ENCODE measurements around the gene FGFR2. TPM values are rescaled to one million over a fixed set of nuclear protein-coding genes. Genes with fewer than 3 reads are reported as not detected.

Gene FGFR2
- total and polyA plus RNA-seq, 12 donors: 19.5 to 79.2 (median 39.3) TPM

DNA sequence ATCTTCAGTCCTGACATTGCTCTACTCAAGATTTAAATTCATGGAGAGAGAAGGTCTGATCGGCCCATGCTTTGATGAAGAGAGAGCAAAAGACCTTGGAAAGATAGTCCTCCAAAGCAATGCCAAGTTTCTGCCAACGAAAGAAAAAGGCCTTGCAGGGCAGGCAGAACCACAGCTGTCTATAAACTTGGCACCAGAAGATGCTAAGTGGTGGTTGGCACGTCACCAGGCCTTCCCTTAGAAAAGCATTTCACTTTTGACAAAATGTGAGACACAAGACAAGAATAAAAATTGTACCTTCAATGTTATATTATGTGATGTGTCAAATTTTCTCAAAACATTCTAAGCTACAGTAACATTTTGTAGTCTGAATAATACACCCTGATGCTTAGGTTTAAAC is 42.0 kb upstream of the FGFR2 start:
- no peak overlapping the region for H3K27ac ChIP-seq
- WGBS, 4 donors: 35 to 49% (median 42%) methylated on average over 3 of the region's 3 CpGs
- no peak overlapping the region for H3K4me3 ChIP-seq
- peak in 5 of 7 donors; percentile 17 to 55 (median 42) for DNase-seq
- H3K36me3 ChIP-seq (replicated peaks in 1 of 2): no peaks in the 10 kb centered on the region
- no peaks in the 10 kb centered on the region for H3K9me3 ChIP-seq (replicated peaks in 1 of 3)
- no peak for TF ChIP-seq POLR2A (IDR thresholded peaks at IDR 0.05)
- TF ChIP-seq, protein P1, sequence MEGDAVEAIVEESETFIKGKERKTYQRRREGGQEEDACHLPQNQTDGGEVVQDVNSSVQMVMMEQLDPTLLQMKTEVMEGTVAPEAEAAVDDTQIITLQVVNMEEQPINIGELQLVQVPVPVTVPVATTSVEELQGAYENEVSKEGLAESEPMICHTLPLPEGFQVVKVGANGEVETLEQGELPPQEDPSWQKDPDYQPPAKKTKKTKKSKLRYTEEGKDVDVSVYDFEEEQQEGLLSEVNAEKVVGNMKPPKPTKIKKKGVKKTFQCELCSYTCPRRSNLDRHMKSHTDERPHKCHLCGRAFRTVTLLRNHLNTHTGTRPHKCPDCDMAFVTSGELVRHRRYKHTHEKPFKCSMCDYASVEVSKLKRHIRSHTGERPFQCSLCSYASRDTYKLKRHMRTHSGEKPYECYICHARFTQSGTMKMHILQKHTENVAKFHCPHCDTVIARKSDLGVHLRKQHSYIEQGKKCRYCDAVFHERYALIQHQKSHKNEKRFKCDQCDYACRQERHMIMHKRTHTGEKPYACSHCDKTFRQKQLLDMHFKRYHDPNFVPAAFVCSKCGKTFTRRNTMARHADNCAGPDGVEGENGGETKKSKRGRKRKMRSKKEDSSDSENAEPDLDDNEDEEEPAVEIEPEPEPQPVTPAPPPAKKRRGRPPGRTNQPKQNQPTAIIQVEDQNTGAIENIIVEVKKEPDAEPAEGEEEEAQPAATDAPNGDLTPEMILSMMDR (IDR thresholded peaks at IDR 0.05): no peak
- intact Hi-C loops (cut with DNase I): no loop called here
- H3K27me3 ChIP-seq: no peaks in the 10 kb centered on the region
- H3K4me1 ChIP-seq (replicated peaks in 1 of 2): no peaks in the 10 kb centered on the region

DNA sequence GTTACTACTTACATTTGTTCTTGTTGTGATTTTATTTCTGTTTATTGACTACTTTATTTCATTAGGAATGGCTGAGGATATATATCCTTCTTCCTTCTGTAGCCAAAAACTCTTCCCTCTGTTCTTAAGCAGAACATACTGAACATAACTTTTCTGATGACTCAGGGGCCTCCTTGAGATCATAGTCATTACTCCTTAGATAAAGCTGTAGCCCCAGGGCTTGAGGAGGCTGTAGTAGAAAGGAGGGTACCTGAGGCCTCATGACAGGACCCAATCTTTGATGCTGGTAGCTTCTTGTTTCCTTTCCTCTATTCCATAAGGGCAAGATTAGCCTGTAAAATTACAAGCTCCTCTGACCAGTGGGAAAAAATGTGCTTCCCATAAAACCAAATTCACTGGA is 41.2 kb upstream of the FGFR2 start:
- no peaks in the 10 kb centered on the region for H3K9me3 ChIP-seq (replicated peaks in 1 of 3)
- H3K36me3 ChIP-seq (replicated peaks in 1 of 2): no peaks in the 10 kb centered on the region
- no peak for DNase-seq
- H3K4me1 ChIP-seq (replicated peaks in 1 of 2): no peaks in the 10 kb centered on the region
- no peak for TF ChIP-seq POLR2A (IDR thresholded peaks at IDR 0.05)
- TF ChIP-seq, protein P1 (IDR thresholded peaks at IDR 0.05): no peak
- H3K27ac ChIP-seq: no peak overlapping the region
- intact Hi-C loops (cut with DNase I): no loop called here
- H3K4me3 ChIP-seq: no peak overlapping the region
- H3K27me3 ChIP-seq: no peaks in the 10 kb centered on the region

DNA sequence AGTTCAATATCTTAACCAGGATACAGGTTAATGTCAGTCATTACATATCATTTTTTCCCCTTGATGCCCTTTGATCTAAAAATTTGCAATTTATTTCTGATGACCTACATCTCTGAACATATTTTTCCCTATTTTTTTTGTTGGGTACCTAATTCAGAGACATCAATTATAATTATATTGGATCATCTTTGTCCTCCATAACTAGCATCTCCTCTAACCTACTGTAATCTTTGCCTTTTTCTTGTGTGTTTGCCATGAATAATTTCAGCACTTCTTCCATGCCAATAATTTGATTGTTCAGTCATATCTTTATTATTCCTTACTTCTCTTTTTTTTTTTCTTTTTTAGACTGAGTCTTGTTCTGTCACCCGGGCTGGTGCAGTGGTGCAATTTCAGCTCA is 39.2 kb upstream of the FGFR2 start:
- H3K4me3 ChIP-seq: no peak overlapping the region
- no peaks in the 10 kb centered on the region for H3K9me3 ChIP-seq (replicated peaks in 1 of 3)
- no peaks in the 10 kb centered on the region for H3K4me1 ChIP-seq (replicated peaks in 1 of 2)
- no peak for DNase-seq
- WGBS, 4 donors: 89 to 96% (median 95%) methylated on average over 1 of the region's 1 CpG
- no peaks in the 10 kb centered on the region for H3K27me3 ChIP-seq
- intact Hi-C loops (cut with DNase I): no loop called here
- H3K36me3 ChIP-seq (replicated peaks in 1 of 2): no peaks in the 10 kb centered on the region
- H3K27ac ChIP-seq: no peak overlapping the region
- TF ChIP-seq, protein P1 (IDR thresholded peaks at IDR 0.05): no peak
- no peak for TF ChIP-seq POLR2A (IDR thresholded peaks at IDR 0.05)

DNA sequence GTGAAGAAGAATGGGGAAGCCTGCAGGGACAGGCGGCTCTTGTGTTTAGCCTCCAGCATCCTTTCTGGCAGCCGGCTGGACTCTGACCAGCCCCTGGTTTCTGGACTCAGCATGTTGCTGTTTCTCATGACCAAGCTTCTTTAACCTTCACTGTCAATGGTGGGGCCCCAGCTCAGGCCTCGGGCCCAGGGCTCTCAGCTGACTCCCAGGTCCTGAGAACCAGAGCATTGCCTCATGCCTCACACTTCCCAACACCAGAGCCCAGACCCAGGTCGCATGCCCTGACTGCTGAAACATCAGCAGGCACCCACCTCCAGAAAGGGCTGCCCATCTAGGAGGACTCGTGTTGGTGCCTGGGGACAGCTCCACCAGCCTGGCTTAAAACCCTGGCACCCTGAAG is 34.8 kb upstream of the FGFR2 start:
- H3K36me3 ChIP-seq (replicated peaks in 1 of 2): no peaks in the 10 kb centered on the region
- H3K27me3 ChIP-seq: no peaks in the 10 kb centered on the region
- TF ChIP-seq POLR2A (IDR thresholded peaks at IDR 0.05): no peak
- TF ChIP-seq, protein P1 (IDR thresholded peaks at IDR 0.05): no peak
- DNase-seq: no peak
- 79 to 86% (median 81%) methylated on average over 2 to 5 of the region's 5 CpGs for WGBS, 4 donors
- H3K4me1 ChIP-seq (replicated peaks in 1 of 2): no peaks in the 10 kb centered on the region
- H3K9me3 ChIP-seq (replicated peaks in 1 of 3): no peaks in the 10 kb centered on the region
- intact Hi-C loops (cut with DNase I): no loop called here
- no peak overlapping the region for H3K4me3 ChIP-seq
- H3K27ac ChIP-seq: no peak overlapping the region
